WTC11 (cell line): ENCODE data around the gene FOXP1. TPM values are rescaled to one million over a fixed set of nuclear protein-coding genes. Genes with fewer than 3 reads are reported as not detected.

ENCODE experiments used
- ATAC-seq: fragments of 200-7000 bp; cut with Tn5 transposase; 2 replicates; pipeline ENCODE4 v1.10.0; 2021; ENCODE audit warnings: mild to moderate bottlenecking, moderate library complexity
- CTCF ChIA-PET: fragments of 300-600 bp; sonication (Branson Sonifier 250); formaldehyde crosslinking; loops from one replicate; lab custom pipeline; 2021; ENCODE audit warnings: antibody characterized with exemption; lab: Charles Lee
- POLR2A ChIA-PET: fragments of 350-600 bp; sonication (Branson Sonifier 250); formaldehyde crosslinking; loops from one replicate; lab custom pipeline; 2021; ENCODE audit warnings: antibody characterized with exemption; lab: Charles Lee
- DNase-seq: peaks from one replicate; pipeline ENCODE4 v3.0.0; 2021; ENCODE audit warnings: low spot score
- H3K27ac Mint-ChIP-seq: 2 replicates; pipeline ENCODE4 v1.8.0; 2021; ENCODE audit warnings: mixed read lengths
- H3K27me3 Mint-ChIP-seq: 2 replicates; pipeline ENCODE4 v1.8.0; 2021; ENCODE audit warnings: low read depth, mild to moderate bottlenecking, moderate library complexity, mixed read lengths
- H3K36me3 Mint-ChIP-seq: 2 replicates; pipeline ENCODE4 v1.8.0; 2021; ENCODE audit warnings: mixed read lengths
- H3K4me1 Mint-ChIP-seq: 2 replicates; pipeline ENCODE4 v1.8.0; 2022; ENCODE audit warnings: mixed read lengths
- H3K4me3 Mint-ChIP-seq: 2 replicates; pipeline ENCODE4 v1.8.0; 2021; ENCODE audit warnings: mild to moderate bottlenecking, moderate library complexity, mixed read lengths
- H3K9me3 Mint-ChIP-seq: 2 replicates; pipeline ENCODE4 v1.8.0; 2021; ENCODE audit warnings: mixed read lengths
- CBFB ChIP-seq: sonication (generic); formaldehyde crosslinking; IDR thresholded peaks from 2 replicates; pipeline ENCODE4 v1.8.1; 2022; ENCODE audit warnings: mild to moderate bottlenecking, low read depth, missing genetic modification reagents
- FOXJ3 ChIP-seq: sonication (generic); formaldehyde crosslinking; IDR thresholded peaks from 2 replicates; pipeline ENCODE4 v1.9.0; 2021; ENCODE audit warnings: missing genetic modification reagents, mild to moderate bottlenecking, borderline replicate concordance
- GRHL2 ChIP-seq: fragments of 250-450 bp; sonication (Bioruptor Pico); IDR thresholded peaks from 2 replicates; pipeline ENCODE4 v1.8.0; 2022; ENCODE audit warnings: mild to moderate bottlenecking, moderate library complexity; ENCODE audit not compliant: insufficient replicate concordance, severe bottlenecking
- IRF2 ChIP-seq: sonication (generic); formaldehyde crosslinking; IDR thresholded peaks from 2 replicates; pipeline ENCODE4 v1.8.0; 2022; ENCODE audit warnings: low read depth, missing genetic modification reagents, borderline replicate concordance
- JAZF1 ChIP-seq: fragments of 250-450 bp; sonication (Bioruptor Pico); IDR thresholded peaks from 2 replicates; pipeline ENCODE4 v1.9.0; 2021; ENCODE audit warnings: moderate library complexity, mild to moderate bottlenecking, inconsistent platforms
- NFATC4 ChIP-seq: fragments of 250-450 bp; sonication (Bioruptor Pico); IDR thresholded peaks from 2 replicates; pipeline ENCODE4 v1.9.0; 2021; ENCODE audit warnings: mild to moderate bottlenecking
- NFE2L1 ChIP-seq: sonication (generic); formaldehyde crosslinking; IDR thresholded peaks from 2 replicates; pipeline ENCODE4 v1.8.1; 2023; ENCODE audit warnings: missing genetic modification reagents
- NFYB ChIP-seq: sonication (generic); formaldehyde crosslinking; conservative IDR thresholded peaks from 2 replicates; pipeline ENCODE4 v1.8.0; 2022; ENCODE audit warnings: low read depth, missing genetic modification reagents
- NR3C1 ChIP-seq: sonication (generic); formaldehyde crosslinking; conservative IDR thresholded peaks from 2 replicates; pipeline ENCODE4 v1.8.1; 2023; ENCODE audit warnings: low read depth, mild to moderate bottlenecking, missing genetic modification reagents
- OVOL2 ChIP-seq: fragments of 250-450 bp; sonication (Bioruptor Pico); IDR thresholded peaks from 2 replicates; pipeline ENCODE4 v1.9.0; 2021; ENCODE audit warnings: mild to moderate bottlenecking, borderline replicate concordance
- ZNF121 ChIP-seq: sonication (generic); formaldehyde crosslinking; IDR thresholded peaks from 2 replicates; pipeline ENCODE4 v1.8.0; 2023; ENCODE audit warnings: missing genetic modification reagents
- ZNF416 ChIP-seq: fragments of 250-450 bp; sonication (Bioruptor Pico); IDR thresholded peaks from 2 replicates; pipeline ENCODE4 v1.9.0; 2021; ENCODE audit warnings: mild to moderate bottlenecking, inconsistent platforms
- total RNA-seq: library from RNA; stranded (reverse); gene quantifications from 3 replicates; pipeline ENCODE4 v1.2.3, GENCODE V29; 2021
- TF ChIP-seq, protein P1 (sequence below): fragments of 250-450 bp; sonication (Bioruptor Pico); IDR thresholded peaks from 2 replicates; pipeline ENCODE4 v1.8.0; 2021; ENCODE audit warnings: mild to moderate bottlenecking
- TF ChIP-seq, protein P2 (sequence below): sonication (generic); formaldehyde crosslinking; IDR thresholded peaks from 2 replicates; pipeline ENCODE4 v1.8.0; 2022; ENCODE audit warnings: mild to moderate bottlenecking, missing genetic modification reagents
- TF ChIP-seq, protein P3 (sequence below): sonication (generic); formaldehyde crosslinking; IDR thresholded peaks from 2 replicates; pipeline ENCODE4 v1.8.1; 2022; ENCODE audit warnings: missing genetic modification reagents, borderline replicate concordance
- TF ChIP-seq, protein P4 (sequence below): fragments of 250-450 bp; sonication (Bioruptor Pico); conservative IDR thresholded peaks from 2 replicates; pipeline ENCODE4 v1.9.0; 2021; ENCODE audit warnings: mild to moderate bottlenecking
- TF ChIP-seq, protein P5 (sequence below): sonication (generic); formaldehyde crosslinking; IDR thresholded peaks from 2 replicates; pipeline ENCODE4 v1.8.0; 2022; ENCODE audit warnings: missing genetic modification reagents
- TF ChIP-seq, protein P6 (sequence below): fragments of 200-600 bp; IDR thresholded peaks from 2 replicates; pipeline ENCODE4 v1.8.0; 2022; ENCODE audit warnings: antibody characterized with exemption

The FOXP1 gene
- total RNA-seq, 1 experiment from 2014 or later, result 25.8 TPM

DNA sequence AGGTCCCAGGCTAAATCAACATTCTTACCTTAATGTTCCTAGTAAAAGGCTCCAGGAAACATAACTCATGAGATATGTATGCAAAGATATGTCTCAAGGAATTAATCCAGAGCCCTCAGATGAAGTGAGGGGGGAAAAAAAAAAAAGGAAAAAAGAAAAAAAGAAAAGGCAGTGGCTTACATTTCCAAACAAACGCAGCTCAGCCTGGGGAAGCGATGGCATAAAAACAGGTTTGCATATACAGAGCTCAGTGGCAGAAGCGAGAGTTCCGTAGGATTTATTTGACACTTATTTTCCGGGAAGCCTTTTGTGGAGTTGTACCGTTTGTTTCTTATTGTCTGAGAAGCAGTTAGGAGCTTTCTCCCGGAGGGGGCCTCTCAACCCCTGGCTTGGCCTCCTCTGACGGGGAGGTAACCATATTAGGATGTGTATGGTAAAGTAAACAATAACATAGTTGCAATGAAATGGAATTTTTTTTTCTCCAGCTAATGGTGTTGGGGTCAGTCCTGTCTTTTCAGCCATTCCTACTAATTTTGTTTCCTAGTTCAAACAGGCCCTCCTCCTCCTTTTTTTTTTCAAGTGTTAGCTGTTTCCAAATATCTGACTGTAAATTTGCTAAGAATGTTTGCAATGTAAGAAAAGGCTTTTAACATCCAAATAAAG is 338.6 kb downstream of the FOXP1 start (continued):
- TF ChIP-seq, protein P1, sequence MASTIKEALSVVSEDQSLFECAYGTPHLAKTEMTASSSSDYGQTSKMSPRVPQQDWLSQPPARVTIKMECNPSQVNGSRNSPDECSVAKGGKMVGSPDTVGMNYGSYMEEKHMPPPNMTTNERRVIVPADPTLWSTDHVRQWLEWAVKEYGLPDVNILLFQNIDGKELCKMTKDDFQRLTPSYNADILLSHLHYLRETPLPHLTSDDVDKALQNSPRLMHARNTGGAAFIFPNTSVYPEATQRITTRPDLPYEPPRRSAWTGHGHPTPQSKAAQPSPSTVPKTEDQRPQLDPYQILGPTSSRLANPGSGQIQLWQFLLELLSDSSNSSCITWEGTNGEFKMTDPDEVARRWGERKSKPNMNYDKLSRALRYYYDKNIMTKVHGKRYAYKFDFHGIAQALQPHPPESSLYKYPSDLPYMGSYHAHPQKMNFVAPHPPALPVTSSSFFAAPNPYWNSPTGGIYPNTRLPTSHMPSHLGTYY (CRISPR knock-in tag), result no peak
- TF ChIP-seq ZNF121 (CRISPR knock-in tag) (no peak), OVOL2 (no peak), NFATC4 (CRISPR knock-in tag) (no peak), NR3C1 (CRISPR knock-in tag) (no peak), JAZF1 (CRISPR knock-in tag) (no peak), GRHL2 (CRISPR knock-in tag) (no peak)
- TF ChIP-seq, protein P2, sequence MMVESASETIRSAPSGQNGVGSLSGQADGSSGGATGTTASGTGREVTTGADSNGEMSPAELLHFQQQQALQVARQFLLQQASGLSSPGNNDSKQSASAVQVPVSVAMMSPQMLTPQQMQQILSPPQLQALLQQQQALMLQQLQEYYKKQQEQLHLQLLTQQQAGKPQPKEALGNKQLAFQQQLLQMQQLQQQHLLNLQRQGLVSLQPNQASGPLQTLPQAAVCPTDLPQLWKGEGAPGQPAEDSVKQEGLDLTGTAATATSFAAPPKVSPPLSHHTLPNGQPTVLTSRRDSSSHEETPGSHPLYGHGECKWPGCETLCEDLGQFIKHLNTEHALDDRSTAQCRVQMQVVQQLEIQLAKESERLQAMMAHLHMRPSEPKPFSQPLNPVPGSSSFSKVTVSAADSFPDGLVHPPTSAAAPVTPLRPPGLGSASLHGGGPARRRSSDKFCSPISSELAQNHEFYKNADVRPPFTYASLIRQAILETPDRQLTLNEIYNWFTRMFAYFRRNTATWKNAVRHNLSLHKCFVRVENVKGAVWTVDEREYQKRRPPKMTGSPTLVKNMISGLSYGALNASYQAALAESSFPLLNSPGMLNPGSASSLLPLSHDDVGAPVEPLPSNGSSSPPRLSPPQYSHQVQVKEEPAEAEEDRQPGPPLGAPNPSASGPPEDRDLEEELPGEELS, result no peak
- TF ChIP-seq, protein P3, sequence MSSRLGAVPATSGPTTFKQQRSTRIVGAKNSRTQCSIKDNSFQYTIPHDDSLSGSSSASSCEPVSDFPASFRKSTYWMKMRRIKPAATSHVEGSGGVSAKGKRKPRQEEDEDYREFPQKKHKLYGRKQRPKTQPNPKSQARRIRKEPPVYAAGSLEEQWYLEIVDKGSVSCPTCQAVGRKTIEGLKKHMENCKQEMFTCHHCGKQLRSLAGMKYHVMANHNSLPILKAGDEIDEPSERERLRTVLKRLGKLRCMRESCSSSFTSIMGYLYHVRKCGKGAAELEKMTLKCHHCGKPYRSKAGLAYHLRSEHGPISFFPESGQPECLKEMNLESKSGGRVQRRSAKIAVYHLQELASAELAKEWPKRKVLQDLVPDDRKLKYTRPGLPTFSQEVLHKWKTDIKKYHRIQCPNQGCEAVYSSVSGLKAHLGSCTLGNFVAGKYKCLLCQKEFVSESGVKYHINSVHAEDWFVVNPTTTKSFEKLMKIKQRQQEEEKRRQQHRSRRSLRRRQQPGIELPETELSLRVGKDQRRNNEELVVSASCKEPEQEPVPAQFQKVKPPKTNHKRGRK (CRISPR knock-in tag), result no peak
- TF ChIP-seq, all 79 proteins: peak for 0

DNA sequence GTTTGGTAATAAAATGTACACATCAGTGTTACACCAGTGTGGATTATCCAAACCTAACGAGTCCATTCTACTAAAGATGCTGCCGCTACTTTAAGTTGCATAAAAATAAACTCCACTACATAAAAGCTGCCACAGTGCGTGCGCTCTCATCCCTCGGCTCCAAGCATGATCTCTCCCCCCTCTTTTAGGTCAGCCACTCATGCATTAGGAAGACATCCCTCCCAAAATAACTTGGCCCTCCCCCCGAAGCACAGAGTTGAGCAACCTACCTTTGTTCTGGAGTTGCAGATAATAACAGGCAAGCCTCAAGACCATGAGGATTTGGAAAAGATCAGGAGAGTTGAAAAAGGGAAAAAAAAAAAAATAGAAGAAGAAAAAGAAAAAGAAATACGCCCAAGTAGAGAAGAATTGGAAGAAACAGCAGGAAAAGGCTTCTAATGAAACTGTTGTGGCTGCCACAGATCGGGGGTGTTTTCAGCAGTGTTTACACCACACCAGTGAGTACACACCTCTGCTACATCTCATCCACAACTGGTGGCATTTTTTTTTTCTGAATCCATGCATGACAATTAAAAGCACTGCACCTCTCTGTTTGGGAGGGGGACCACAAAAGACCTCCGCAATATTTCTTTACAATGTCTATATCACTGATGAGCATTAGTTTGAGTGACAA is 339.2 kb downstream of the FOXP1 start:
- ChIA-PET POLR2A (no interaction called here), CTCF (interaction anchor here (0.5 kb wide), 1 partner anchor 62 kb away, joined by 3 read pairs; no protein-coding TSS in a partner anchor)
- no peak for DNase-seq
- H3K27me3 Mint-ChIP-seq, result no peaks in the 10 kb centered on the region
- H3K9me3 Mint-ChIP-seq, result no peaks in the 10 kb centered on the region
- no peak for ATAC-seq
- peak overlapping the region; percentile 3; the same call in 1 of the 2 replicates for H3K27ac Mint-ChIP-seq
- no peaks in the 10 kb centered on the region for H3K36me3 Mint-ChIP-seq
- peak overlapping the region; percentile 4 for H3K4me3 Mint-ChIP-seq
- H3K4me1 Mint-ChIP-seq, result peaks cover 70% of the 10 kb centered on the region
- TF ChIP-seq, protein P4, sequence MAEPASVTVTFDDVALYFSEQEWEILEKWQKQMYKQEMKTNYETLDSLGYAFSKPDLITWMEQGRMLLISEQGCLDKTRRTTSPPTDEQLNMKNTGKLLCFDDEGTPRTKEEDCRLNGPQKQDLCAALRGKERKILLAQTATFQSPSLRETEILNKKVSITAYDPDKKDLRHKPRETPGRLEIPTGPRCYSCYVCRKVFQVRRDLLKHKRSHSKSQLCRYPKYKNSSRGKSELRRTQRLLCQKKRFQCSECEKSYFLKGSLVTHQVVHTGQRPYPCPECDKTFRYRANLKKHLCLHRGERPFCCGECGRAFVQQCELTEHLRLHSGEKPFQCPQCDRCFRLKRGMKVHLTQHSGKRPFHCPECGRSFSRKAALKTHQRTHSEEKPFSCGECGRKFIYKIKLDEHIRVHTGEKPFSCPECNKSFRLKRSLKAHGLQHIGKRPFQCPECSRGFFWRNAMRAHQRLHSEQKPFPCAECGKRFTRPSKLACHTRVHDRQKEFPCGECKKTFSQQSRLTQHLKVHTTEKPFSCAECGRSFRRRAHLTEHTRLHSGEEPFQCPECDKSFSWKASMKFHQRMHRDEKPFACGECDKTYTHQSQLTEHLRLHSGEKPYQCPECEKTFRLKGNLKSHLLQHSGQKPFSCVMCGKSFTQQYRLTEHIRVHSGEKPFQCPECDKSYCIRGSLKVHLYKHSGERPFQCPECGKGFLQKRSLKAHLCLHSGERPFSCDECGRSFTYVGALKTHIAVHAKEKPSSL, result no peak
- TF ChIP-seq IRF2 (CRISPR knock-in tag) (no peak), ZNF416 (CRISPR knock-in tag) (no peak), NFE2L1 (CRISPR knock-in tag) (no peak), CBFB (CRISPR knock-in tag) (no peak), NFYB (CRISPR knock-in tag) (no peak), FOXJ3 (CRISPR knock-in tag) (no peak)
- TF ChIP-seq, protein P1 (CRISPR knock-in tag), result no peak
- TF ChIP-seq, protein P2, result no peak
- TF ChIP-seq, protein P5, sequence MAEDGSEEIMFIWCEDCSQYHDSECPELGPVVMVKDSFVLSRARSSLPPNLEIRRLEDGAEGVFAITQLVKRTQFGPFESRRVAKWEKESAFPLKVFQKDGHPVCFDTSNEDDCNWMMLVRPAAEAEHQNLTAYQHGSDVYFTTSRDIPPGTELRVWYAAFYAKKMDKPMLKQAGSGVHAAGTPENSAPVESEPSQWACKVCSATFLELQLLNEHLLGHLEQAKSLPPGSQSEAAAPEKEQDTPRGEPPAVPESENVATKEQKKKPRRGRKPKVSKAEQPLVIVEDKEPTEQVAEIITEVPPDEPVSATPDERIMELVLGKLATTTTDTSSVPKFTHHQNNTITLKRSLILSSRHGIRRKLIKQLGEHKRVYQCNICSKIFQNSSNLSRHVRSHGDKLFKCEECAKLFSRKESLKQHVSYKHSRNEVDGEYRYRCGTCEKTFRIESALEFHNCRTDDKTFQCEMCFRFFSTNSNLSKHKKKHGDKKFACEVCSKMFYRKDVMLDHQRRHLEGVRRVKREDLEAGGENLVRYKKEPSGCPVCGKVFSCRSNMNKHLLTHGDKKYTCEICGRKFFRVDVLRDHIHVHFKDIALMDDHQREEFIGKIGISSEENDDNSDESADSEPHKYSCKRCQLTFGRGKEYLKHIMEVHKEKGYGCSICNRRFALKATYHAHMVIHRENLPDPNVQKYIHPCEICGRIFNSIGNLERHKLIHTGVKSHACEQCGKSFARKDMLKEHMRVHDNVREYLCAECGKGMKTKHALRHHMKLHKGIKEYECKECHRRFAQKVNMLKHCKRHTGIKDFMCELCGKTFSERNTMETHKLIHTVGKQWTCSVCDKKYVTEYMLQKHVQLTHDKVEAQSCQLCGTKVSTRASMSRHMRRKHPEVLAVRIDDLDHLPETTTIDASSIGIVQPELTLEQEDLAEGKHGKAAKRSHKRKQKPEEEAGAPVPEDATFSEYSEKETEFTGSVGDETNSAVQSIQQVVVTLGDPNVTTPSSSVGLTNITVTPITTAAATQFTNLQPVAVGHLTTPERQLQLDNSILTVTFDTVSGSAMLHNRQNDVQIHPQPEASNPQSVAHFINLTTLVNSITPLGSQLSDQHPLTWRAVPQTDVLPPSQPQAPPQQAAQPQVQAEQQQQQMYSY (CRISPR knock-in tag), result no peak
- TF ChIP-seq, protein P6, sequence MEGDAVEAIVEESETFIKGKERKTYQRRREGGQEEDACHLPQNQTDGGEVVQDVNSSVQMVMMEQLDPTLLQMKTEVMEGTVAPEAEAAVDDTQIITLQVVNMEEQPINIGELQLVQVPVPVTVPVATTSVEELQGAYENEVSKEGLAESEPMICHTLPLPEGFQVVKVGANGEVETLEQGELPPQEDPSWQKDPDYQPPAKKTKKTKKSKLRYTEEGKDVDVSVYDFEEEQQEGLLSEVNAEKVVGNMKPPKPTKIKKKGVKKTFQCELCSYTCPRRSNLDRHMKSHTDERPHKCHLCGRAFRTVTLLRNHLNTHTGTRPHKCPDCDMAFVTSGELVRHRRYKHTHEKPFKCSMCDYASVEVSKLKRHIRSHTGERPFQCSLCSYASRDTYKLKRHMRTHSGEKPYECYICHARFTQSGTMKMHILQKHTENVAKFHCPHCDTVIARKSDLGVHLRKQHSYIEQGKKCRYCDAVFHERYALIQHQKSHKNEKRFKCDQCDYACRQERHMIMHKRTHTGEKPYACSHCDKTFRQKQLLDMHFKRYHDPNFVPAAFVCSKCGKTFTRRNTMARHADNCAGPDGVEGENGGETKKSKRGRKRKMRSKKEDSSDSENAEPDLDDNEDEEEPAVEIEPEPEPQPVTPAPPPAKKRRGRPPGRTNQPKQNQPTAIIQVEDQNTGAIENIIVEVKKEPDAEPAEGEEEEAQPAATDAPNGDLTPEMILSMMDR, result no peak
